HL-60 (cell line): ENCODE measurements around the gene VAV2.

ENCODE experiments used
- REST ChIP-seq: IDR thresholded peaks from 2 replicates; pipeline ENCODE4 v1.6.1; 2012; ENCODE audit warnings: low read depth; ENCODE audit not compliant: insufficient replicate concordance
- TF ChIP-seq, protein P1 (sequence below): IDR thresholded peaks from one replicate; pipeline ENCODE4 v1.5.1; 2011; ENCODE audit warnings: low read length, control low read depth, inconsistent platforms; ENCODE audit not compliant: insufficient read depth

DNA sequence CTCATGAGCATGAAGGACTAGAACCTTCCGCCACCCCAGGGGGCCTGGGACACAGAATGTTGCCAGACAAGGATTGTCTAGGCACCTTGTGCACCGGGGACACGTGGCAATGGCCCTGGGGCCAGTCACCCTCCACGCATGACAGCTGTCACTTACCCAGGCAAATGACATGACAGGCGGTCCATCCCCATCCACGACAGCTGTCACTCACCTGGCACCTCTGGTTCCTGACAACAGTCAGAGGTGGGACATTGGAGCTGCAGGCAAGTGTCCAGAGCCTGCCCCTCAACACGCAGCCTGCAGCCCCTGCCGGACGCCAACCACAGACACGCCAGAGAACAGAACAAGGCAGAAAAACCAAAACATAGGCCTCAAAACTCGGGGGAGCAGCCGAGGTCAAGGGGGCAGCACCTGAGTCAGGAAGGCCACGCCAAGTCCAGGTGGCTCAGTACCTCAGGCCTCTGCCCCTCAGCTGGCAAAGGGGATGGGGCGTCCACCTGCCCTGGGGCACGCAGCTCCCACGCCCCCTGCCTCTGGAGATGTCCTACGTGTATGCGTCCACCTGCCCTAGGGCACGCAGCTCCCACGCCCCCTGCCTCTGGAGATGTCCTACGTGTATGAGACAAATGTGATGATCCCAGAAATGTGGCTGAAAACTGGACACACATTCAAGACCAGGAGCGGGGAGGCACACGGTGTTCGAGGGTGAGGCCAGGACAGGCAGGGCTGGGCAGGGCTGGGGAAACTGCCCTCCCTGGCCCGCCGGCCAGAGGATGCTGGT lies 14.5 kb downstream of the VAV2 start:
- TF ChIP-seq, protein P1, sequence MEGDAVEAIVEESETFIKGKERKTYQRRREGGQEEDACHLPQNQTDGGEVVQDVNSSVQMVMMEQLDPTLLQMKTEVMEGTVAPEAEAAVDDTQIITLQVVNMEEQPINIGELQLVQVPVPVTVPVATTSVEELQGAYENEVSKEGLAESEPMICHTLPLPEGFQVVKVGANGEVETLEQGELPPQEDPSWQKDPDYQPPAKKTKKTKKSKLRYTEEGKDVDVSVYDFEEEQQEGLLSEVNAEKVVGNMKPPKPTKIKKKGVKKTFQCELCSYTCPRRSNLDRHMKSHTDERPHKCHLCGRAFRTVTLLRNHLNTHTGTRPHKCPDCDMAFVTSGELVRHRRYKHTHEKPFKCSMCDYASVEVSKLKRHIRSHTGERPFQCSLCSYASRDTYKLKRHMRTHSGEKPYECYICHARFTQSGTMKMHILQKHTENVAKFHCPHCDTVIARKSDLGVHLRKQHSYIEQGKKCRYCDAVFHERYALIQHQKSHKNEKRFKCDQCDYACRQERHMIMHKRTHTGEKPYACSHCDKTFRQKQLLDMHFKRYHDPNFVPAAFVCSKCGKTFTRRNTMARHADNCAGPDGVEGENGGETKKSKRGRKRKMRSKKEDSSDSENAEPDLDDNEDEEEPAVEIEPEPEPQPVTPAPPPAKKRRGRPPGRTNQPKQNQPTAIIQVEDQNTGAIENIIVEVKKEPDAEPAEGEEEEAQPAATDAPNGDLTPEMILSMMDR: no peak
- TF ChIP-seq REST: no peak
